ENCODE measurements around the gene OR9A2.

- TF ChIP-seq POLR2A (IDR thresholded peaks at IDR 0.05) (no peak), POLR2AphosphoS5 (IDR thresholded peaks at IDR 0.05) (no peak), EP300 (IDR thresholded peaks at IDR 0.05) (no peak)
- TF ChIP-seq, protein P1, sequence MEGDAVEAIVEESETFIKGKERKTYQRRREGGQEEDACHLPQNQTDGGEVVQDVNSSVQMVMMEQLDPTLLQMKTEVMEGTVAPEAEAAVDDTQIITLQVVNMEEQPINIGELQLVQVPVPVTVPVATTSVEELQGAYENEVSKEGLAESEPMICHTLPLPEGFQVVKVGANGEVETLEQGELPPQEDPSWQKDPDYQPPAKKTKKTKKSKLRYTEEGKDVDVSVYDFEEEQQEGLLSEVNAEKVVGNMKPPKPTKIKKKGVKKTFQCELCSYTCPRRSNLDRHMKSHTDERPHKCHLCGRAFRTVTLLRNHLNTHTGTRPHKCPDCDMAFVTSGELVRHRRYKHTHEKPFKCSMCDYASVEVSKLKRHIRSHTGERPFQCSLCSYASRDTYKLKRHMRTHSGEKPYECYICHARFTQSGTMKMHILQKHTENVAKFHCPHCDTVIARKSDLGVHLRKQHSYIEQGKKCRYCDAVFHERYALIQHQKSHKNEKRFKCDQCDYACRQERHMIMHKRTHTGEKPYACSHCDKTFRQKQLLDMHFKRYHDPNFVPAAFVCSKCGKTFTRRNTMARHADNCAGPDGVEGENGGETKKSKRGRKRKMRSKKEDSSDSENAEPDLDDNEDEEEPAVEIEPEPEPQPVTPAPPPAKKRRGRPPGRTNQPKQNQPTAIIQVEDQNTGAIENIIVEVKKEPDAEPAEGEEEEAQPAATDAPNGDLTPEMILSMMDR (IDR thresholded peaks at IDR 0.05) = no peak
Observed at GRCh38 chr7:142983825-142984224, 43.1 kb downstream of the OR9A2 start.
